Neutrophil (primary cell): ENCODE data around the gene BMP8B.
"Not testable (repeated sequence)": the region's sequence is repeated elsewhere in the genome, so short reads cannot be mapped to it uniquely, and the experiment has no call there.

ENCODE experiments used
- H3K27ac ChIP-seq: fragments of 200-600 bp; sonication (generic); 2 replicates; pipeline ENCODE4 v1.5.1; 2016; ENCODE audit warnings: mild to moderate bottlenecking, moderate library complexity
- H3K27me3 ChIP-seq: fragments of 200-600 bp; sonication (generic); 2 replicates; pipeline ENCODE4 v1.6.0; 2016; ENCODE audit warnings: mild to moderate bottlenecking
- H3K36me3 ChIP-seq: fragments of 200-600 bp; sonication (generic); 2 replicates; pipeline ENCODE4 v1.5.1; 2017
- H3K4me1 ChIP-seq, 2 experiments: fragments of 200-600 bp in 1 of 2; sonication (generic) in 1 of 2; 1 replicate in 1 of 2; 2 replicates in 1 of 2; pipeline versions ENCODE4 v1.5.1 to v1.6.1; 2013 to 2016; ENCODE audit warnings: low read depth in 1 of 2, low read length in 1 of 2, mild to moderate bottlenecking in 1 of 2, moderate library complexity in 1 of 2; ENCODE audit not compliant: control insufficient read depth in 1 of 2, insufficient read depth in 1 of 2
- H3K4me3 ChIP-seq, 2 experiments: fragments of 200-600 bp in 1 of 2; sonication (generic) in 1 of 2; 1 replicate in 1 of 2; 2 replicates in 1 of 2; pipeline ENCODE4 v1.5.1; 2013 to 2016; ENCODE audit warnings: low read depth in 1 of 2, low read length in 1 of 2, mild to moderate bottlenecking in 1 of 2, moderate library complexity in 1 of 2
- H3K9me3 ChIP-seq: fragments of 200-600 bp; sonication (generic); 2 replicates; pipeline ENCODE4 v1.5.1; 2016
- TF ChIP-seq, protein P1 (sequence below): fragments of 200-600 bp; sonication (generic); IDR thresholded peaks from 2 replicates; pipeline ENCODE4 v1.5.1; 2016; ENCODE audit warnings: antibody characterized with exemption

The BMP8B gene

GRCh38 chr1:39826583-39826982 is 37.9 kb upstream of the BMP8B start:
- Histone ChIP-seq H3K27me3 (peaks cover 20% of the 10 kb centered on the region), H3K4me1 (no peaks in the 10 kb centered on the region), H3K36me3 (no peaks in the 10 kb centered on the region), H3K27ac (no peak overlapping the region), H3K9me3 (no peaks in the 10 kb centered on the region), H3K4me3 (no peak overlapping the region)
- TF ChIP-seq, protein P1, sequence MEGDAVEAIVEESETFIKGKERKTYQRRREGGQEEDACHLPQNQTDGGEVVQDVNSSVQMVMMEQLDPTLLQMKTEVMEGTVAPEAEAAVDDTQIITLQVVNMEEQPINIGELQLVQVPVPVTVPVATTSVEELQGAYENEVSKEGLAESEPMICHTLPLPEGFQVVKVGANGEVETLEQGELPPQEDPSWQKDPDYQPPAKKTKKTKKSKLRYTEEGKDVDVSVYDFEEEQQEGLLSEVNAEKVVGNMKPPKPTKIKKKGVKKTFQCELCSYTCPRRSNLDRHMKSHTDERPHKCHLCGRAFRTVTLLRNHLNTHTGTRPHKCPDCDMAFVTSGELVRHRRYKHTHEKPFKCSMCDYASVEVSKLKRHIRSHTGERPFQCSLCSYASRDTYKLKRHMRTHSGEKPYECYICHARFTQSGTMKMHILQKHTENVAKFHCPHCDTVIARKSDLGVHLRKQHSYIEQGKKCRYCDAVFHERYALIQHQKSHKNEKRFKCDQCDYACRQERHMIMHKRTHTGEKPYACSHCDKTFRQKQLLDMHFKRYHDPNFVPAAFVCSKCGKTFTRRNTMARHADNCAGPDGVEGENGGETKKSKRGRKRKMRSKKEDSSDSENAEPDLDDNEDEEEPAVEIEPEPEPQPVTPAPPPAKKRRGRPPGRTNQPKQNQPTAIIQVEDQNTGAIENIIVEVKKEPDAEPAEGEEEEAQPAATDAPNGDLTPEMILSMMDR = no peak

GRCh38 chr1:39825432-39825941 is 36.8 kb upstream of the BMP8B start:
- Histone ChIP-seq H3K27me3 (peaks cover 13% of the 10 kb centered on the region), H3K4me1 (no peaks in the 10 kb centered on the region), H3K9me3 (no peaks in the 10 kb centered on the region), H3K36me3 (no peaks in the 10 kb centered on the region), H3K4me3 (no peak overlapping the region), H3K27ac (no peak overlapping the region)
- TF ChIP-seq, protein P1 = no peak

DNA sequence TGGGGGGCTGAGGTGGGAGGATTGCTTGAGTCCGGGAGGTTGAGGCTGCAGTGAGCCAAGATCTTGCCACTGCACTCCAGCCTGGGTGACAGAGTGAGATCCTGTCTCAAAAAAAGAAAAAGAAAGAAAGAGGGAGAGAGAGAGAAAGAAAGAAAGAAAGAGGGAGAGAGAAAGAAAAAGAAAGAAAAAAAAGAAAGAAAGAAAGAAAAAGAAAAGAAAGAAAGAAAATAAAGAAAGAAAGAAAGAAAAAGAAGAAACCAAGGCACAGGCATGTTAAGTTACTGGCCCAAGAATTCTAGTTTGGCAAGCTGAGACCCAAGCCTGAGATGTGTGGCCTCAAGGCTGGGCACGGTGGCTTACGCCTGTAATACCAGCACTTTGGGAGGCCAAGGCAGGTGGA is 34.8 kb upstream of the BMP8B start:
- H3K9me3 ChIP-seq, H3K4me1 ChIP-seq, H3K36me3 ChIP-seq, H3K27ac ChIP-seq, H3K27me3 ChIP-seq, H3K4me3 ChIP-seq: not testable (repeated sequence)

DNA sequence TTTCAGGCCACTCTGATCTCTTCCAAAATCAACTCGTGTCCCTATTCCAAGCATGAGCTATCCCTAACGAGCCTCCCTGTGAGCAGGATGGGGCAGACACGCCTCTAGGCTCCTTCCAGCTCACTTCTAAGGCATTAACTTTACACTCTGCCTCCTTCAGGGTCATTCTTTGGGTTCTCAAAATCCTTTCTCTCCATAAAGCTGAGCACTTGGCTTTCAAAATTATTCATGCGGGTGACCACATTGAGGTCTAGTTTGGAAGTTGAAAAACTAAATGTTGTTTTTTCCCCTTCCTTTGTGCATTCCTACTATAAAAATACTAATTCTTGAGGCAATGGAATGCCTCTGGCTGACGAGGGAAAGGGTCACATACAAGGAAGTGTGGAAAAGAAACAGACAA is 33.5 kb upstream of the BMP8B start:
- Histone ChIP-seq H3K36me3 (no peaks in the 10 kb centered on the region), H3K27me3 (no peaks in the 10 kb centered on the region), H3K4me1 (peaks cover 8 to 9% of the 10 kb centered on the region in 2 experiments), H3K4me3 (no peak overlapping the region), H3K9me3 (no peaks in the 10 kb centered on the region), H3K27ac (no peak overlapping the region)
- TF ChIP-seq, protein P1 = no peak

DNA sequence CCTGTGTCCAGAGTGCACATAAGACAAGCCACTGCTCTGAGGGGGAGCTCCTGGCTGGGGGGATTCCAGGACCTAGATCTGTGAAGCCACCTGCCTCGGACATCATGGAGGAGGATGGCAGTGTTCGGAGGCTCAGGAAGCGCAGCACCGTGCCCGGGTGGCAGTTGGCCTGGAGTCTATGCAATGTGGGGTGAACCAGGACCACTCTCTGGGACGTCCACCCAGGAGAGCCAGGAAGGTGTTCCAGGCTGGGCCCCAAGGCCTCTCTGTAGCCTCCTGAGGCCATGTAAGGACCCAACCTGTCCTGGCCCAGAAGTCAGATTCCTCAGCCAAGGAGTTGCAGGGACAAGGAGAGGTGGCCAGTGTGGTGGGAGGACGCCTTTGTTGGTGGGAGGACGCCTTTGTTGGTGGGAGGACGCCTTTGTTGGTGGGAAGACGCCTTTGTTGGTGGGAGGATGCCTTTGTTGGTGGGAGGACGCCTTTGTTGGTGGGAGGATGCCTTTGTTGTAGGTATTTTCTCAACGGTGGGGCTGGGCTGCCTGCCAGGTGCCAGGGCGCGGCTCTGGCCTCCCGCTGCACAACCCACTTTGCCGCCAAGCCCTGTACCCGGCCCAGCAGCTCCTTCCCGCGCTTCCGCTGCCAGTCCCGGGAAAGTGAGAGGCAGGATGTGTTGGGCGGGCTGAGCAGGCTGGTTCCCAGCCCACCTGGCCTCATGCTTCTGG is 30.6 kb upstream of the BMP8B start:
- TF ChIP-seq, protein P1 = no peak
- no peak overlapping the region for H3K4me3 ChIP-seq
- H3K9me3 ChIP-seq = no peaks in the 10 kb centered on the region
- H3K4me1 ChIP-seq = peaks cover 10 to 13% of the 10 kb centered on the region in 2 experiments
- H3K27ac ChIP-seq = no peak overlapping the region
- no peaks in the 10 kb centered on the region for H3K36me3 ChIP-seq
- no peaks in the 10 kb centered on the region for H3K27me3 ChIP-seq

DNA sequence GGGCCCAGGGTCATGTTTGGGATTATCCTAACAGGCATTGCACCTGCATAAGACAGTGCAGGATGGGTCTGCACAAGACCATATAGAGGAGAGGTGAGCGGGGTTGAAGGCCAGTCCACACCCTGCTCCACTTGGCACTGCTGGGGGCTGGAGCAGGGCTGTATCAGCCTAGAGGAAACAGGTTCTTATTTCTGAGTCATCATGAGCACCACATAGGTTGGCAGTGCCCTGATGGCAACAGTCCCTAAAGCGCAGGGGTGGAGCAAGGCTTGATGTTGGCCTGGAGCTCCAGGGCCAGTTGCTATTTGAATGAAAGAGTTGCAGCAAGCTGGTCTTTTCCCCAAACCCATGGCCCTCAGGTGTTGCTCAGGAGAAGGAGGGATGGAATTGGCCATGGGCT is 29.8 kb upstream of the BMP8B start:
- Histone ChIP-seq H3K36me3 (no peaks in the 10 kb centered on the region), H3K4me1 (peaks cover 10 to 13% of the 10 kb centered on the region in 2 experiments), H3K27me3 (no peaks in the 10 kb centered on the region), H3K9me3 (no peaks in the 10 kb centered on the region), H3K27ac (no peak overlapping the region), H3K4me3 (no peak overlapping the region)
- TF ChIP-seq, protein P1 = no peak

GRCh38 chr1:39817091-39817932 is 28.6 kb upstream of the BMP8B start:
- not testable (repeated sequence) for H3K9me3 ChIP-seq
- peak overlapping the region; percentile 34 for H3K27ac ChIP-seq

More at GRCh38 chr1:39817091-39817932, 28.6 kb upstream of the BMP8B start:
- H3K36me3 ChIP-seq, H3K27me3 ChIP-seq: not testable (repeated sequence)
- H3K4me3 ChIP-seq = peak overlapping the region in 1 of 2 experiments; percentile 38
- peaks cover 10 to 13% of the 10 kb centered on the region in 2 experiments for H3K4me1 ChIP-seq
